GM19438 (cell line): ENCODE data around the gene SND1.

Source experiments
- ATAC-seq: cut with Tn5 transposase; IDR thresholded peaks from one replicate; pipeline ENCODE4 v1.9.1; 2021; ENCODE audit warnings: low read depth; ENCODE audit not compliant: unreplicated experiment

SND1 gene

DNA sequence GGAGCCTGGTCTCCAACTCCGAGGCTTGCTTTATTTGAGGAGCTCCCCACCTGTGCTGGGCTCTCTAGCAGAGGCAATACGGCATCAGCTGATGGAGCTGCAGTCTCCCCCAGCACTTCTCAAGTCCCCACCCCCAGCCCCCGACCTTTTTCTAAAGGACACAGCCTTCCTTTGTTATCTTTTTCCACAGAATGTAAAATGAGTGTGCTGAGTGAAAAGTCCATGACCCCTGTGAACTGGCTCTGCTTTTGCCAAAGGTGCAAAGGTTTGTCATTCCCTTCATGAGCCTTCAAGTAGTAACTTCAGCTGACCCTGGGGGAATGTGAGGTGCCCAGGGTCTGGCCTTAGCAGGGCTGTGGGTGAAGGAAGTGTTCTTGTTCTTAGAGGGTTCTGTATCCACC is 353.8 kb downstream of the SND1 start:
- no peak for ATAC-seq

- no peak for ATAC-seq
Measured at GRCh38 chr7:128006550-128007302, 354.7 kb downstream of the SND1 start.

DNA sequence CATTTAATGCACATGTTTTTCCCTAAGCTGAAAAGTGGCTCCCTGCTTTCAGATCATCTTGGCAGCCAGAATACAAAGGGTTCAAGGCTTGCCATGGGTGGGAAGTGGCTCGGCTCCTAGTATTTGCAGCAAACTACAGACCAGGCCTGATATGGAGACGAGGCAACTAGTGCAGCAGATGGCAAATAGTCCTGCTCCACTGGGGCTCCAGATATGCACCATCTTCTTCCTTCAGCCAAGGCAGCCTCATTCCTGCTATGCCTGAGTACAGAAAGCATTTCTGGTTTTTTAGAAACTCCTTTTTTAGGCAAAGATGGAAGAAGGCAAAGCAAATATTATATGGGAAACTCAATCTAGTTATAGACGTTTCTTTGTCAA is 355.3 kb downstream of the SND1 start:
- ATAC-seq, result no peak

GRCh38 chr7:128008141-128008540 is 356.1 kb downstream of the SND1 start:
- ATAC-seq, result no peak

GRCh38 chr7:128008744-128009143 is 356.8 kb downstream of the SND1 start:
- no peak for ATAC-seq

GRCh38 chr7:128010391-128011127 is 358.6 kb downstream of the SND1 start:
- ATAC-seq, result no peak

DNA sequence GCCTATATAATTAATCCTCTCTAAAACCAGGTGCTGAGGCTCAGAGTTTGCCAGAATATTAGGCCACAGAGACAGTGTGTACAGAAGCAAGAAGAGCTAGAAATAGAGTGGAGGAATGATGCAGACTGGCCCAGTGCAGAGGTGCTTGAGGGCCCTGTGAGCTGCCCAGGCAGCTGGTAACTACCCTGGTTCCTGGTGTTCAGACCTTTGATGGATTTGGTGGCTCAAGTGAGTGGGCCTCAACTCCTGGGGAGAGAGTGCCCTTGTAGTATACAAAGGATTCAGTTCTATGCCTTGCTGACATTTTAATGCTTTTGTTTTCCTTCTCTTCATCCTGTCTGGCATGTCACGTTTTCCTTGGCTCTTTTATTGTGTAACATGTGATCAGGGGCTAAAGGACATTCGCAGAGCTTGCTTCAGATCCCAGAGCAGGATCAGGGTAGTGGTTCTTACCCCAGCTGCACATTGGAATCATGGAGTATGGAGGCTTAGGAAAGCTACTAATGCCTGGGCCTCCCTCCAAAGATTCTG is 359.2 kb downstream of the SND1 start:
- ATAC-seq, result no peak

DNA sequence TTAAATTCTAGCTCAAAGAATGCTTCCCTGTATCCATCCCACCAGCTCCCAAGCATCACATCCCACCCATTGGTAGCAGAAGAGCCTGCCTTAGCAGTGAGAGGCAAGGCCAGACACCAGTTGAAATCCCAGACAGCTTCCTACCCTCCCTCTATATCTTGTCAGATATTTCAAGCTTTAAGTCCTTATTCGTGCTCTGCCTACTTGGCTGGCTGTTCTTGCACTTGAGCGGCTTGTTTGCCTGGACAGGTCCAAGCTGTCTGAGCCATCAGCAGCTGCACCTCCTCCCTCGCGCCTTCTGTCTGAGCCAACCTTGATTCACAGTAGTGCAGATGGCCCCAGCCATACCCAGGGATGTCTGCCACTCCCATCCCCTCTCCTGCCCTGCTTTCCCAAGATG is 362.8 kb downstream of the SND1 start:
- ATAC-seq, result no peak

GRCh38 chr7:128017460-128017859 is 365.5 kb downstream of the SND1 start:
- ATAC-seq, result no peak

- ATAC-seq, result no peak
Measured at GRCh38 chr7:128017862-128018845, 366.2 kb downstream of the SND1 start.

DNA sequence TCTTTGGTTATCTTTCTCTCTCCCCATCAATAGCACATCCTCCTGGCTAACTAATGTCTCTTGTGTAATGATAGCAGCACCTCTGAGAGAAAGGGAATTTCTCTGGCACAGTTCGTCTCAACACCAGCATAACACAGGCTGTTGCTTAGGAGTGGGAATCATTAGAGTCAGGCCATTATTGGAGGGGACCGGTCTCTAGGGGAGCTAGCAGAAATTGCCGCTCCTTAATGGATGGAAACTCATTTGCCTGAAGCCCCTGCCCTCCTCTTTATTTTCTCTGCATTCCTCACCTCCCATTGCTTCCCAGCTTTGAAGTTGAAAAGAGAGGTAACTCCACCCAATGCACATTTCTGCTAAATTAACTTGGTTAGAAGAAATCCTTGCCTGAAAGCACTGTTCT is 367.3 kb downstream of the SND1 start:
- ATAC-seq, result no peak

DNA sequence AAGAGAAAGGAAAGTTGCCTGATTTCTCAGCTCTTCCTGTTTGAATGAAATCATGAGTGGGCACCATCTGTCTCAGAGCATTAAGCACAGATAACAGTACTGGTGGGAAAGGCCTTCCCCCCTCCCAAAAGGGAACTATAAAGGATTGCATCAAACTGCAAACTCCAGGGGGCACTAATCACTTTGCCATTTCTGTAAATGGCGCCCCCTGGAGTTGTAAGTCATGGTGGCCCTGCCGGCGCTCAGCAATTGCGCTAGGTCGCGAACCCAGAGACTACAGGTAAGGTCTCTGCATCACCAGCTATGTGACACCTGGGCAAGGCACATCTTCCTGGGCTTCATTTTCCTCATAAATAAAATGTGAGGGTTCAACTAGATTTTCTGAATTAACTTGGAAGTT is 368.2 kb downstream of the SND1 start:
- no peak for ATAC-seq

DNA sequence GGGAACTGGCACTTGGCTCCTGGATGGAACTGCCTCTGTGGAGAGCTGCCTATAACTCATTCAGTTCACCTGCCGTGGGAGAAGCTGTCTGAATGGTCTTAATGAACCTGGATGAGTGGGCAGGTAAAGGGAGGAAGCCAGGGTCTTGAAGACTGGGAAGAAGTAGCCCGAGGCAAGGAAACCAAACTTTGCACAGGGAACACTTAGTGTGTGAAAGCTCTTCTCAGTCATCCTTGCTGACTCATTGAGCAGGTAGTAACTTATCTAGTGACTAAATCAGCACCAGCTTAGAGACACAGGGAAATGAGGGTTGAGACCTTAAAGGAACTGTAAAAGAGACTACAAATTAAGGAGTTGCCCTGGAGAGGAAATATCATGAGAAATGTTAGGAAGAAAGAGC is 369.4 kb downstream of the SND1 start:
- ATAC-seq, result no peak

GRCh38 chr7:128022631-128023532 is 370.9 kb downstream of the SND1 start:
- no peak for ATAC-seq

- no peak for ATAC-seq
Measured at GRCh38 chr7:128024151-128024550, 372.2 kb downstream of the SND1 start.

GRCh38 chr7:128025380-128025779 is 373.4 kb downstream of the SND1 start:
- ATAC-seq, result no peak

GRCh38 chr7:128025819-128026218 is 373.8 kb downstream of the SND1 start:
- ATAC-seq, result no peak

GRCh38 chr7:128026551-128026950 is 374.6 kb downstream of the SND1 start:
- no peak for ATAC-seq

GRCh38 chr7:128027485-128027980 is 375.5 kb downstream of the SND1 start:
- ATAC-seq, result no peak
